NCI-H1436 treated with DMSO at 0.1 percent for 48 hours (cell line): ENCODE results near the gene OR6A2.
"Not testable (repeated sequence)": the region's sequence is repeated elsewhere in the genome, so short reads cannot be mapped to it uniquely, and the experiment has no call there.

Experiments used
- DNase-seq: peaks from one replicate; lab custom pipeline; 2025; lab: John Stamatoyannopoulos, UW

Gene OR6A2

DNA sequence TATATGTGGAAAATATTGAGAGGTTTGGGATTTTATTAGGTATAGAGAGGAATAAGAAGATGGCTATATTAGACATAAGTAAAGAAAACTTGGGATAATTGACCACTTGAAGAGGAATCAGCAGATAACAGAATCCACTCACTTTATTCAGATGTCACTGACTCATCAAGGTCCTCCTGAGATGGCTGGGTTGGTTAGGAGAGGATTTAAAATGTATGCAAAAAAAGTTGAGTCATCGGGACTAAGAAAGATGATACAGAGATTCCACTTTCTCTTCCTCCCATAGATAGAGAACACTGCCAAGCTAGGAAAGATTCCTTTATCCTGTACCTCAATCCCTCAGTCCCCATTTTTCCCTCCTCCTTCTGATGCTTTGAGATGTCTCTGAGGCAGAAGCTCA lies at the start of gene OR6A2:
Gene OR6A2 (minus strand): TSS at position 288 of the 400 bp plus-strand sequence. CDS start 3,981 bp downstream, outside the sequence.
- DNase-seq: no peak

DNA sequence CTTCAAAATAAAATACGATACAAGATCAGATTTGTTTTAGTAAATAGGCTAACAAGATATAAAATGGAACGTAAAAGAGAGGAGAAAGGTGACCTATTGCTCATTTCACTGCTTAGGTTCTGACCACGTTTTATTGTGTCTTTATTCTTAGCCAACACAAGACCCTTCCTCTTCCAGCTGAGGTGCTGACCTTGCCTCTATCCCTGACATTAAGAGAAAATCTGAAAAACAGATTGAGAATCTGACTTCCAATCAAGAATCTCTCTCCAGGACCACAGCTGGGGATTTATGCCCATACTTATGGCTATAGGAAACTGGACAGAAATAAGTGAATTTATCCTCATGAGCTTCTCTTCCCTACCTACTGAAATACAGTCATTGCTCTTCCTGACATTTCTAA lies 45.9 kb upstream of the OR6A2 start, which contains the start of gene OR10A5:
Gene OR10A5 (plus strand): TSS at position 301 of the 400 bp plus-strand sequence. CDS start 0 bp downstream, at position 301.
- DNase-seq: no peak

DNA sequence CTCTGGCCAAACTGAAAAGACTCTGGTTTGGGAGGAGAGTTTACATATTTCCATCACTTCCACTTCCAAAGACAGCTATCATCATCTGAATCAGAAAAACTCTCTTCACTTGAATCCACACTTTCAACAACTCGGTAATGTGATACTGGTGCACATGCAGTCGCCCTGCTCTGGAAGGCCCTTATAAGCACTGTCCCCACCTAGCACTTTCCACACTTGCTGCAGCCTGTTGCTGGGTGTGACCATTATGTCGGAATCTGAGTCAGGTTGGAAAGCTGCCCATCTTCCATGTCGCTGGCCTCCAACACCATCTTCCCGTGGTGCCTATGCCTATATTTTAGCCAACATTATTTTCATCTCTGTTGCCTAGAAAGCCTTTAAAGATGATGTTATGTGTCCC lies 44.9 kb upstream of the OR6A2 start:
- DNase-seq: no peak

DNA sequence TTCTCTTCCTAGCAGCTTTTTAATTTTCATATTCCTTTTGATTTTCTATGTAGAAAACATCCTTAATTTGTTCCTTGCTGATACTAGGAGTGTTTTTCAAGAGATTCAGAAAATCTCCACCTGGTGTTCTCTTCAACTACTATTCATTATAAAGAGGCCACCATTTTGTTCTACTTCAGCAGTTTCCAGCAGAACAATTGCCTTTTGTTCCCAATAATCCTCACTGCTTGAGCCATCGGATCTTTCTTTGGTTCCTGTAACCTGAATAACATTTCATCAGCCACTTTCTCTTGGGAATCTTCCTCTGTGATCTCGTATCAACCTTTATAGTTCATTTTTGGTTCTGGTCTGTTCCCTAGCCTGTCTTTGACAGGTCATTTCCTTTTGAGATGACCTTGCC lies 44.2 kb upstream of the OR6A2 start:
- DNase-seq: no peak

DNA sequence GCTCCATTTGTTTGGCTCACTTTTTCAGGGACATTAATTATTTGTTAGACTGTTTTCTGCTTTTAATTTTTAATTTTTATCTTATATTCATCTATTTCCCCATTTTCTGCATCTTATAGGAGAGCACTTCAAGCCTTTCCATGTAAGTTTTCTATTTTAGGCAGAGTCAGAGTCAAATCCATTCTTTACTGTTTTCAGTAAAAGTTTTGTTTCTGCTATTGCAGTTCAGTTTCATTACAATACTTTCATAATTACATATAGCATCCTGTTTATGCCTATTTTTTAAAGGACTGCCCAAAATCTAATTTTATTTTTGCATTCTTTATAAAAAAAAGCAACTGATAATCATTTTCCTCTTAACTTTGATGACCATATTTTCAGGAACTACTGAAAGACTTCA lies 42.2 kb upstream of the OR6A2 start:
- DNase-seq: no peak

DNA sequence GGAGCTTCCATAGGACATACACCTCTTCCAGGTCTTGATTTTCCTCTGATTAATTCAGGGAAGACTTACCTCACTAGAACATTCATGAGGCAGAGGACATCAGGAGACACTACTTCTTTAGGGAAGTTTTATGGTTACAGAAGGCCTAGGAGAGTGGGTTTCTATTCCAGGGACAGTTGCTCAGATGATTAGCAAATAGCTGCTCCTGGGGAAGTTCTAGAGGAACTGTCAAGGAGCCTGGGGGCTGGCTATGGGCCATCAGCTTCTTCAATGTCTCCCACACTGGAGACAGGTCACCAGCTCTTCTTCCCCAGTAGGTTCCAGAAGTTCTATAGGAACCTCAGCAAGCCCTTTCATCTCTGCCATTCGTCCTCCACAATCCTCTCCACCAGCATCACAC lies 34.5 kb upstream of the OR6A2 start:
- no peak for DNase-seq

DNA sequence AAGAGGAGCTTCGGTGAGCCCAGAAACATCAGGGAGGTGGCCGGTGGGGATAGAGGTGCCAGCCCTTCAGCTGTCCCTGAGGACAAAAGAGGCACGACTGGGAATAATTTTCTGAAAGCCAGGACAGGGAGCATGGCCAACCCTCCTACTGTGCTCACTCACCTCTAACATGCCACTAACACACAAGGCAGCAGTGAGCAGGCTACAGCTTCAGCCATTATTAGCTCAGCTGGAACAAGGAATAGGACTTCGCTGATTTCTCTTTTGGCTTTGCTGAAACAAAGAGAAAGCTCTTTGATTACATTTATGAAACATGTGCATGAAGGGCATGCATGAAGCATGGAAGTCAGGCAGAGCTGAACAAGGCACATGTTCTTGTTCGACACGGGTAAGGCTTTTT lies 33.9 kb upstream of the OR6A2 start:
- no peak for DNase-seq

DNA sequence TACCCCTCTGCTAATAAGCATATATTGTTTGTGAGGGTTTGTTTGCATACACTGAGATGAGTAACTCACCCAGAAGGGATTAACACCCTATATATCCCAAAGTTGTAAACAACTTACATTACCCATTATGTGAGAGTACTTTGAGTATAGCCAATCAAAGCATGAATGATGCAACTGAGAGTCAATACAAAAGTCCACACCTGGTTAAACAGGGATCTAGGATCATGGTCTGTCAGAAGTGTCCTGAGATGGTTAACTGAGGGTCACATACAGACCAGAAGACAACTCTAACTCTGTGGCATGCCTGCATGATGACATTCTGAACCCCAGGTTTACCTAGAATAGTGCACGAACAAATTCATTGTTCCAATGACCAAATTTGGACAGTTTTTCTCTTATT lies 28.6 kb upstream of the OR6A2 start:
- no peak for DNase-seq

DNA sequence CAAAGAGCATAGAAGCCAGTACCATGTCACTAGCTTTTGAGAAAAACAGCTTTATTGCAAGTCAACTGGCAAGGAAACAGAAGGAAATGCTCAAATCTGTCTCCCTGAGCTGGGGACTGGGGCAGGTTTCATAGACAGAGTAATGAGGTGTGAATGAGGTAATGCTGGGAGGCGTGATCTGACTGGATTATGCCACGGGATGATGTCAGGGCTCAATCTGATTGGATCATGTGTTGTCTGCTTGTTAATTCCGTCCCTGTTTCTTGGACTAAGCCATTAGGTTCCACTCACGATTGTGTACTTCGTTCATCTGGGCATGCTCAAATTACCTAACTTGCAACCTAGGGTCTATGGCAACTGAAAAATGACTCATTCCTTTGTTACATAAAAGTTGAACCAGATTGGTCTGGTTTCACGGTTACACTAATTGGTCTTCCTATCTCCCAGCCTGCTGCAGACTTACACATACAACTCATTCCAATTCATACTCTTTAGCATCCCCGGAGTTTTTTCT lies 25.8 kb upstream of the OR6A2 start:
- DNase-seq: no peak

DNA sequence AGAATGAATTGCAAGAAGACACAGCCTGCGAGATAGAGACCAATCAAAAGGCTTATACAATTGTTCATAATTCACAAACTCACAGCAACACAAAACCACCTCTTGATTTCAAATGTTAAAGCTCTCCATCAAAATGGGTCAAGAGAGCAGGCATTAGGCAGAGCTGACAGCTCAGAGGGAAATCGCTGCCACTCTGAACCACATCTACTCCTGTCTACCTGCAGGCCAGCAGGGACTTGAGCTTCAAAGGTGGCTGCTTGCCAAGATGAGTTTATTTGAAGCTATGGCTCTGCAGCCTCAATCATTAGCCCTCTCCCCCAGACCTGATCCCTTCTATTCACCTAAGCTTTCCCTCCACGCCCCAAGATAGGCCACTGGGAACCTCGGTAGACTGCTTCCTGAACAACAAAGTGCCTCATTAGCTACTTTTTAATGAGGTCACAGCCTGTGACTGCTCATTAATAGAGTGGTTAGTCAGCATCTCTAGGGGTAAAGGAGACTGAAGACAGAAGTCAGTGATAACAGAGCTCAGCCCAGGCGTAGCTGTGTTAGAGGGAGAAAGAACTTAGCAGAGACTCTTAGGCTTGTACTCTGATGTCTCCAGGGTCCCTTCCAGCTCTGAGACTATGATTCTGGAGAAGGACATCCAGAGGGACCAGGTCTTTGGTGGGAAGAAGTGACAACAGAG lies 24.8 kb upstream of the OR6A2 start:
- DNase-seq: no peak

DNA sequence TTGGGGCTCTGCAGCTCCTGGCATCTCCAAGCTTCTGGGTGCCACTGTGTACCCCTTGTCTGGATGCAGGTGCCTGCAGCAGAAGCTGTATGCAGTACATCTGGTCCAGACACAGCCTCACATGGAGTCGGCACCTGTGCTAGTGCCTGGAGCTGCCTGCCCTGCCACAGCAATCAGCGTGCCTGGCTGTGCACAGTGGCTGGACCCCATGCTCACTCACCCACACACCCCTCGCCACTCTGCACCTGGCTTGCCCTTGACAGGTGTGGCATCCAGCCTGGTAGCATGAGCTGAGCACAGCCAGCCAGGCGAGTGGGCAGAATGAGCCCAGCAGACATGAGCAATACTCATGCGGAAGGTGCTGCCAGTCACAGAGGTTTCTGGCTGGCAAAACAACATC lies 19.5 kb upstream of the OR6A2 start:
- no peak for DNase-seq

DNA sequence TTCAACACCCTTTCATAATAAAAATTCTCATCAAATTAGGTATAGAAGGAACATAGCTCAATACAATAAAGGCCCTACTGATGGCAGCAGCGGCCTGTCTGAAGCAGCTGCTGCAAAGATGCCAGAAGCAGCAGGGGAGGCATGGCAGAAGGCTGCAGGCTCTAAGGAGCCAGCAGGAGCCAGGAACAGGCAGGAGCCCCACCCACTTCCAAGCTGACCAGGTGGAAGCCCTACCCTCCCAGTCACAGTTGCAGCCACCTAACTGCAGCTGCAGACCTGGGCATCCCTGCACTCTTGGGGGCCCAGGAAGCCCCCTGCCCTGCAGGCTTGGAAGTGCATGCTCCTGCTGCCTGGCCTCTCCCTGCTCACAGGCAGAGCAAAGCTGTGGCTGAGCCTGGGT lies 18.2 kb upstream of the OR6A2 start:
- DNase-seq: no peak

DNA sequence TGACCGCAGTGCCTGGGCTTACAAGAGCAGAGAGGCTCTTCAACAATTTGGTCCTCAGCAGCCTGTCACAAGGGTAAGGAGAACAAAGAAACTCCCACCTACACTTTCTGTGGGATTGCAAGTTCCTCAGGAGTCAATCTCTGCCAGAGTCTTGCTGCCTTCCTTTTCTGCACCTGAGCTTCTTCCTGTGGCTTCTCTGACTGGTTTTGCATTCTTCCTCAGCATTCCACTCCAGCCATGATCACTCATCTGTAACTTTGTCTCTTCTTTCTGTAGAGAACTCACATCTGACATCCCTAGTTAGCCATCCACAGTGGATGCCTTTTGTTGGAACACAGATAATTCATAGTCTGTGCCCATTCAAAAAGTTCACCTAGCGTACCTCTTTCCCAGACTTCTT lies 14.2 kb upstream of the OR6A2 start:
- no peak for DNase-seq

DNA sequence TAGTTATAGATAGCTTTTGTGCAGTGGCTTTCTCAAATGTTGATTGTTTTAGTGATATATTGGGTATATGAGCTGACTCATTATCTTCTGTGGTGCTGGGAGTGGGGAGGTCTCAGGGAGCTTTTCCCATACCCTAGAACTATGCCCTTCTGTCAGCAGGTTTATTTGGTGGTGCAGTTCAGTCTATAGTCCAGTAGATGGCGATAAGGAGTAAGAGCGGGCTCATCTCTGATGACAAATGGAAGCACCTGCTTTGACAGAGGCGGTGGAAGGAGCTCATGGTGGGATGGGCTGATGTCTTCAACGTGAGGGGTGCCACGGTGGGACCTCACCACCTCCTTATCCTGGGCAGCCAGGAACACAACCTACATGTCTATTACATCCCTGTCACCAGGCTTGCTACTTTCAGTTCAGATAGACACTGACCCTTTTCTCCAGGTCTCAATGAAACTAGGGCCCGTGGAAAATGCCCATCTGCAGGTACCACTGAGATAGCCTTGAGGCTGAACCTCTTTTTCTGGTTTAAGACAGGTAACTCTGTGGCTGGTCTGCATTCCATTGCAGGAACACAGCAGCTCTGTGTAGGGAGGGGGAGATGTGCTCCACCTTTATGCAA lies 13.0 kb upstream of the OR6A2 start:
- DNase-seq: no peak

DNA sequence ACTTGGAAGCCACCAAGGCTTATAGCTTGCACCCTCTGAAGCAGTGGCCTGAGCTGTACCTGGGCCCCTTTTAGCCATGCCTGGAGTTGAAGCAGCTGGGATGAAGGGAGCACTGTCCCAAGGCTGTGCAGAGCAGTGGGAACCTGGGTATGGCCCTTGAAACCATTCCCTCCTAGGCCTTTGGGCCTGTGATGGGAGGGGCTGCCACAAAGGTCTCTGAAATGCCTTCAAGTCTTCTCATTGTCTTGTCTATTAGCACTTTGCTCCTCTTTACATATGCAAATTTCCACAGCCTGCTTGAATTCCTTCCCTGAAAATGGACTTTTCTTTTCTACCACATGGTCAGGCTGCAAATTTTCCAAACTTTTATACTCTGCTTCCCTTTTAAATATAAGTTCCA lies 1.6 kb upstream of the OR6A2 start:
- not testable (repeated sequence) for DNase-seq

DNA sequence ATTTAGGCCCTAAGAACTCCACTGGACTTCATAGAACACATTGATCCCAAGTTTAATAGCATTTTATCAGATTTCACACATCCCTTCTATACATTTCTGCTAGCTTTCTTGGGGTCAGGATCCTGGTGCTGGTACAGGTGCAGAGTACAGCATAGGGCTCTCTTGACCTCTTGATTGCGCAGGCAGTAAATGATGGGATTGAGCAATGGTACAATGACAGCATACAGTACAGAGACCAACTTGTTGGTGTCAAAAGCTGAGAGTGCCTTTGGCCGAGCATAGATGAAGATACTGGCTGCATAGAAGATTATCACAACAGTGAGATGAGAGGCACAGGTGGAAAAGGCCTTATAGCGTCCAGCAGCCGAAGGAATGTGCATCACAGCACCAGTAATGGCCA lies 4.8 kb downstream of the OR6A2 start:
- no peak for DNase-seq

DNA sequence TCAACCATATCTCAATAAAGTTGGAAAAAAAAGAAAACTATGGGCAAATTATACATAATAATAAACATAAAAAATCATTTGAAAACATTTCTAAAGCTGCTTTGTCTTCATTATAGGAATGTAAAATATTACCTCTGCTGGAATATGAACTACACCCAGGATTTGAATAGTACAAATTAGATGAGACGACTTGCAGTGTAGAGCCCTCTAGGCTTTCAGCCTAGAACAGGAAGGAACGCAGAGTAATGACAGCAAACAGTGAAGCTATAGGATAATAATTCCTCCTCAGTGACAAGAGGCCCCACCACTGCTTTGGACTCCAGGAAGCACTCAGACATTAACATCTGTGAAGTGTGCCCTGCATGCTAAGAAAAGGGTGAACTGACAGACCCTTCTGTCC lies 8.9 kb downstream of the OR6A2 start:
- DNase-seq: no peak

DNA sequence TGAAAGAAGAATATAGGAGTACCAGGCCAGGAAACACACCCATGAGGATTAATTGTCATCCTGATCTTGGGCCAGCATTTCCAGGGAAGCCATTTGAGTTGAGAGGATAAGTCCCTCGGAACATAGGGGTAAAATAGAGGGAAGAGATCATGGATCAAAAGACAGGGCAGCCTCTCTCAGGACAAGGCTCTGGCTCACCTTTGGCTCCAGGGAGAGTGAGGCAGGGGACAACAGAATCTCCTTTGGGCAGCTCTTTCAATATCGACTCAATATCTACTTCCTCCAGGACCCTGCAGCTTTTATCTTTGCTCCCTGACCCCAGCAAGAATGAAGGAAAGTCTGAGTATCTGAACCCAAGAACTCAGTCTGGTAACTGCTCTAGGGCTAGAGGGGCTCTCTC lies 16.8 kb downstream of the OR6A2 start, which contains the start of gene OR2AG1:
Gene OR2AG1 (plus strand): TSS at position 301 of the 400 bp plus-strand sequence. CDS start 2,018 bp downstream, outside the sequence.
- DNase-seq: no peak

DNA sequence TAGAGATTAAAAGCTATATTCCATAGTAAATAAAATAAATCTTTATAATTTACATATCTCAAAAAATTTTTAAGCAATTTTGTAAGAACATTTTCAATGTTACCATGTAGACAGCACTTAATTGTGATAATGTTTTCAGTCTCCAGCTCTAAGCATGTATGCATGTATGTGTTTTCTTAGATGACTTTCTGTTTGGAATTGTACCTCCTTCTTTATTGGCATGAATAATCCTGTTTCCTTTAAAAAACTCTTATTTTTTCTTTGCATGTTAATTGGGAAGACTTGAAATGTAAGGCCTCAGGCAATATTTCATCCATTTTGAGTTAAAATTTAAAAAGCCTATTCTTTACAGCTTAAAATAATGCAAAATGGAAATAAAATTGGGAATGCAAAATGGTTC lies 18.7 kb downstream of the OR6A2 start:
- no peak for DNase-seq

DNA sequence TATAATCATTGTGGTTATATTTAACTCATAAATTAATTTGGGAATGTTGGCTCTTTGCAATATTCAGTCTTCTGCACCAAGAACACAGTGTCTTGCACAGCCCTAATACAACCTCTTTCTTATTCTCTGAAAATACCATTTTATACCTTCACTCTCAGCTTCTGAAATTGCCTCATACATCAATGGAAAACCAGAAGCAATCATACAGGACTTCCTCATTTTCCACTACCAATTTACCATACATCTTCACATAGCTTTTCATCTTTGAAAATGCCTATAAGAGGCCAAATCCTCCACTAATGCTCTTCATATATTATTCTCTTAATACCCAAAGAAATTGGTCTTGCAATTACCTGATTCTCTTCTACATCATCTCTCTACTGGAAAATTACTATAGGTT lies 21.0 kb downstream of the OR6A2 start:
- DNase-seq: no peak

DNA sequence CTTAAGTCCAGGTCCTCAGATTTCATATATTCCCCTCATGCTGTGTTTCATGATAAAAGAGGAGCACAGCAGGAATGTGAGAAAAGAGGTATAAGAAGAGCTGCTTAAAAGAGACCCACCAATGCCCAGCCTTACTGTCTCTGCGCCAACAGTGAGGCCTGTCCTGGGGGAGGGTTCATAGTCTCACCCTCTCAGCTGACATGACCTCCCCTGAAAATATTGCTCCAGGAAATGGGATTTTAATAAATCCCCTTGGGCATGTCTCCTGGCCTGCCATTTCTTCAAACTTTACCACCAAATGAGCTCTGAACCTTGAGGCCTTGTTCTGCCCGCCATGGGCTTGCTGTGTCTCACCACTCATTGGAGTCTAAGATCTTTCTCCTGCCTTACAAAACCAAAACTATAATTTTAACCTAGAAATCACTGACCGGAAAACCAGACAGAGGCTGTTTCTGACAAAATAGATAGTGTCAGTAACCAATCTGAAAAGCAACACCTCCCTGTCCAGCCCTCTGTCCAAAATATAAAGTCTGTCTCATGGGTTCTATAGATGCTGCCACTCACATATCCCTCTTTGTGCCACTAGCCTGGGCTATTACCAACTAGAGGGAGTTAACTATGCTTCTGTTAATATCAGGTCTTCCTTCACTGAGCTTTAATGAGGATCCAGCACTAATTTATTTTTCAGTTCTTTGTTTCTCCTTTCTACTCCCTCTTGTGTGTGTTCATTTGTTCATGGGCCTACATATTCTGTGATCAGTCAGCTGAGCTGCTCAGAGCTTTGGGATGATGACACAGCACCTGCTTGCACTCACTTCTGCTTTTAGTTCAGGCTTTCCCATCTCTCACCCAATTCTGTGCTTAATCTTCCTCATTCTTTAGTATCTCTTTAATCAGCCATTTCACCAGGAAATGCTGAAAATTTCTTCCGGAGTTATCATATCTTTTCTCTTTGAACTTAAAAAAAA lies 27.3 kb downstream of the OR6A2 start, which contains the start of gene OR2AG2:
Gene OR2AG2 (minus strand): TSS at position 51 of the 968 bp plus-strand sequence. CDS start 3,019 bp downstream, outside the sequence.
- DNase-seq: no peak

DNA sequence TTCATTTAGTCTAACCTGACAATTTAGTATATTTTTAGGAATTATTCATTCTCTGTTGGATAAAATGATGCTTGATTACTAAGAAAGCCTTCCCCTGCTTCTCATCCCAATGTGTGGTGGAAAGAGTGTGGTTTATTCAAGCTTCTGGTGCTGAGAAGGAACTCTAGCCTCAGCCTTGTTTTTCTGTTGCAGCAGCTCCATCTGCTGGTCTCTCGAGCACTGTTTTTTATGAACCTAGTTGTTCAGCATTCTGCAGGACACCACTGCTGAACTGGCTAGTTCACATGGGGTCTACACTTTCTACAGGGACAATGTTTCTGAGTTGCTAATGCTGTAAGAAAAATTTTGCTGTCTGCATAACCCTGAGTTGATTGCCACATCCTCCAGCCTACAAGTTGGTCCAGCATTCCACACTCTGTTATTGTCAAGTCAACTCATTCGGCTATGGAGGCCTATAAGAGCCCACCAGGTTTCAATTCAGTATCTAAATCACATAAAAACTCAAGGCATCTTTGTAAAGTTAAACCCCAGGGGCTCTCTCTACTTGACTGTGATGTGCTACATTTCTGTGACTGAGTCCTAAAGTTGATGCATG lies 42.0 kb downstream of the OR6A2 start:
- DNase-seq: no peak
